Neural progenitor cell (in vitro differentiated cells): Measurements from ENCODE around the gene ZFPM1.

Experiments used
- EZH2 ChIP-seq: fragments of 200-600 bp; sonication (generic); IDR thresholded peaks from 2 replicates; pipeline ENCODE4 v1.6.1; 2017; ENCODE audit warnings: antibody characterized with exemption, mild to moderate bottlenecking, moderate library complexity
- TF ChIP-seq, protein P1 (sequence below): fragments of 200-600 bp; sonication (generic); IDR thresholded peaks from 2 replicates; pipeline ENCODE4 v1.5.1; 2017; ENCODE audit warnings: antibody characterized with exemption, mild to moderate bottlenecking

DNA sequence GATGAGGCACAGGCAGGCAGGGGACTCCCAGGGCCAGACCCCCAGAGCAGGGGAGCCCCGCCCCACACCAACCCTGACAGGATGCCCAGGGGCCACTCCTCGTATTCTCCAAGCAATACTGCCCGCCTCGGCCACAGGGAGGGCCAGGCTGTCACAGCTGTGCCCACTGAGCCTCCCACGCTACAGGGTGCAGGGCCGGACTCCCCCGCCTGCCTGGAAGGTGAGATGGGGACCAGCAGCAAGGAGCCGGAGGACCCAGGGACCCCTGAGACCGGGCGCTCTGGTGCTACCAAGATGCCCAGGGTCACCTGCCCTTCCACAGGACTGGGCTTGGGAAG lies 18.8 kb upstream of the ZFPM1 start:
- TF ChIP-seq, protein P1, sequence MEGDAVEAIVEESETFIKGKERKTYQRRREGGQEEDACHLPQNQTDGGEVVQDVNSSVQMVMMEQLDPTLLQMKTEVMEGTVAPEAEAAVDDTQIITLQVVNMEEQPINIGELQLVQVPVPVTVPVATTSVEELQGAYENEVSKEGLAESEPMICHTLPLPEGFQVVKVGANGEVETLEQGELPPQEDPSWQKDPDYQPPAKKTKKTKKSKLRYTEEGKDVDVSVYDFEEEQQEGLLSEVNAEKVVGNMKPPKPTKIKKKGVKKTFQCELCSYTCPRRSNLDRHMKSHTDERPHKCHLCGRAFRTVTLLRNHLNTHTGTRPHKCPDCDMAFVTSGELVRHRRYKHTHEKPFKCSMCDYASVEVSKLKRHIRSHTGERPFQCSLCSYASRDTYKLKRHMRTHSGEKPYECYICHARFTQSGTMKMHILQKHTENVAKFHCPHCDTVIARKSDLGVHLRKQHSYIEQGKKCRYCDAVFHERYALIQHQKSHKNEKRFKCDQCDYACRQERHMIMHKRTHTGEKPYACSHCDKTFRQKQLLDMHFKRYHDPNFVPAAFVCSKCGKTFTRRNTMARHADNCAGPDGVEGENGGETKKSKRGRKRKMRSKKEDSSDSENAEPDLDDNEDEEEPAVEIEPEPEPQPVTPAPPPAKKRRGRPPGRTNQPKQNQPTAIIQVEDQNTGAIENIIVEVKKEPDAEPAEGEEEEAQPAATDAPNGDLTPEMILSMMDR = no peak
- no peak for TF ChIP-seq EZH2
